ENCODE data around the gene FRA10AC1. TPM values are rescaled to one million over a fixed set of nuclear protein-coding genes. Genes with fewer than 3 reads are reported as not detected.

Gene FRA10AC1
- total and polyA plus RNA-seq, 2 of the 13 experiments (the other 11 are each of a cell fraction or from before 2014, with no cell fraction given): 5.3 to 7.4 TPM

- no peak for TF ChIP-seq MXD1 (CRISPR knock-in tag; IDR thresholded peaks at IDR 0.05)
- TF ChIP-seq ZNF230 (CRISPR knock-in tag; IDR thresholded peaks at IDR 0.05): no peak
- TF ChIP-seq ARNT2 (CRISPR knock-in tag; IDR thresholded peaks at IDR 0.05; ENCODE audit: low read depth): no peak
- TF ChIP-seq USF2 (IDR thresholded peaks at IDR 0.05; ENCODE audit: low read depth, low read length): no peak
- TF ChIP-seq USF2 (CRISPR knock-in tag; IDR thresholded peaks at IDR 0.05; ENCODE audit: borderline replicate concordance): no peak
- no peak for TF ChIP-seq NR3C1 (CRISPR knock-in tag; IDR thresholded peaks at IDR 0.05)
- no peak for TF ChIP-seq STAT5B (CRISPR knock-in tag; IDR thresholded peaks at IDR 0.05)
- TF ChIP-seq NFKBIZ (CRISPR knock-in tag; IDR thresholded peaks at IDR 0.05): no peak
- TF ChIP-seq RAD51 (IDR thresholded peaks at IDR 0.05; ENCODE audit: borderline replicate concordance): no peak
- no peak for TF ChIP-seq POLR2G (IDR thresholded peaks at IDR 0.05; ENCODE audit: low read depth, low read length)
These were observed 8.0 kb upstream of the FRA10AC1 start (continued) for GRCh38 chr10:93710333-93710909.

GRCh38 chr10:93707623-93708022, 5.2 kb upstream of the FRA10AC1 start:
- DNase-seq (ENCODE audit: low spot score) (no peak), FAIRE-seq (no peak), ATAC-seq (no peak)
- ChIA-PET POLR2A (no interaction called here), CTCF (ENCODE audit: low intra/inter-chr PET ratio, low total read pairs) (no interaction called here)
- H3K27ac ChIP-seq (ENCODE audit: extremely low read length, insufficient read depth, low read length): no peak overlapping the region
- H3K4me2 ChIP-seq (ENCODE audit: low read depth, low read length): no peak overlapping the region
- H3K4me1 ChIP-seq (ENCODE audit: insufficient read depth, low read length): peaks cover 13% of the 10 kb centered on the region
- no peak overlapping the region for H2AFZ ChIP-seq (ENCODE audit: low read length)
- no peaks in the 10 kb centered on the region for H3K36me3 ChIP-seq (replicated peaks in 1 of 2; ENCODE audit: control insufficient read depth in 1 of 2, insufficient read depth in 2 of 2, low read length in 2 of 2)
- H3K27me3 ChIP-seq (ENCODE audit: control insufficient read depth in 1 of 2, insufficient read depth in 2 of 2, low read length in 2 of 2): peaks cover 0 to 3% of the 10 kb centered on the region in 2 experiments; a peak in 1 of 5 replicates
- H3K9me3 ChIP-seq (ENCODE audit: low read length): no peaks in the 10 kb centered on the region
- in situ Hi-C loops (cut with HindIII; ENCODE audit: extremely low pct_ligation_motif_present, low pct_unique_long_range_greater_than_20kb) (loop anchor here (10.0 kb wide), 1 partner anchor 107 kb away; no protein-coding TSS in a partner anchor), intact Hi-C loops (cut with micrococcal nuclease; ENCODE audit: unreplicated experiment) (no loop called here)
- no peak overlapping the region for H3K4me3 ChIP-seq (replicated peaks in 1 of 3; ENCODE audit: insufficient read depth in 1 of 3, low read depth in 2 of 3, low read length in 3 of 3)
- H4K20me1 ChIP-seq (ENCODE audit: insufficient read depth, low read length): no peaks in the 10 kb centered on the region
- no TSS peak for BruUV-seq (replicated peaks)
- no peaks in the 10 kb centered on the region for H3K79me2 ChIP-seq (ENCODE audit: insufficient read depth, low read length)
- H3K9ac ChIP-seq (ENCODE audit: insufficient read depth, low read depth, low read length): no peak overlapping the region
- no peak for TF ChIP-seq HNRNPLL (IDR thresholded peaks at IDR 0.05; ENCODE audit: low read depth, low read length, poor library complexity, severe bottlenecking)
- TF ChIP-seq BHLHE40 (IDR thresholded peaks at IDR 0.05; ENCODE audit: low read length): no peak
- TF ChIP-seq BCL3 (CRISPR knock-in tag; IDR thresholded peaks at IDR 0.05): no peak
- TF ChIP-seq ZNF749 (CRISPR knock-in tag; IDR thresholded peaks at IDR 0.05; ENCODE audit: borderline replicate concordance): no peak
- TF ChIP-seq CBFB (CRISPR knock-in tag; IDR thresholded peaks at IDR 0.05): no peak
- no peak for TF ChIP-seq FOSL2 (CRISPR knock-in tag; IDR thresholded peaks at IDR 0.05)
- TF ChIP-seq CENPBD1 (CRISPR knock-in tag; IDR thresholded peaks at IDR 0.05; ENCODE audit: borderline replicate concordance, low read depth): no peak
- no peak for TF ChIP-seq ZNF790 (CRISPR knock-in tag; IDR thresholded peaks at IDR 0.05; ENCODE audit: borderline replicate concordance)
- TF ChIP-seq PATZ1 (CRISPR knock-in tag; IDR thresholded peaks at IDR 0.05): no peak

Measured in HepG2 (cell line).